GM18498 (cell line): ENCODE results near the gene NPAS2.

Experiments
- ATAC-seq: cut with Tn5 transposase; IDR thresholded peaks from one replicate; pipeline ENCODE4 v1.9.1; 2021; ENCODE audit warnings: mild to moderate bottlenecking, moderate library complexity; ENCODE audit not compliant: unreplicated experiment

The NPAS2 gene

DNA sequence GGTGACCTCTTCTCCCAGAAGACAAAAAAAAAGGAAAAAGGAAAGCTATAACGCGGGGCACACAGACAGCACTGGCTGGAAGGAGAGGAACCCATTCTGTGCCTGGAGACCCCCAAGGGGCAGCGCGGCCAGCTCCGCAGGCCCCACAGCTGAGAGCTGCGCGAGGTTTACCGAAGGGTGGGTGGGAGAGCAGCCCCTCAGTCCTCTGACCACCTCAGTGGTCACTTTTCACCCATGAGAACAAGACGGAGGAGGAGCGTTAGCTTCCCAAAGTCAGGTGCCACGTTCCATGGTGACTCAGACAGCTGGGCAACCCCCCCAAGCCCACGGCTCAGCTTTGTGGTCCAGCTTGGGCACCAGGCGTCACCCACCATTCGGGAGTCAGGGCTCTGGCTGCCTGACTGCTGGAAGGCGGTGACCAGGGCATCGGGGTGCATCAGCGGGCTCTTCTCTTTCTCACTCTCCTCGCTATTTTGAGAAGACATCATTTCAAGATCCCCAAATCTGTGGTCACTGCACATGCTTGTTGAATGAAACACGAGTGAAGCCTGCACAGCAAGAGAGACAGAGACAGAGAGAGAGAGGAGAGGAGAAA is 217.3 kb downstream of the NPAS2 start:
- no peak for ATAC-seq

DNA sequence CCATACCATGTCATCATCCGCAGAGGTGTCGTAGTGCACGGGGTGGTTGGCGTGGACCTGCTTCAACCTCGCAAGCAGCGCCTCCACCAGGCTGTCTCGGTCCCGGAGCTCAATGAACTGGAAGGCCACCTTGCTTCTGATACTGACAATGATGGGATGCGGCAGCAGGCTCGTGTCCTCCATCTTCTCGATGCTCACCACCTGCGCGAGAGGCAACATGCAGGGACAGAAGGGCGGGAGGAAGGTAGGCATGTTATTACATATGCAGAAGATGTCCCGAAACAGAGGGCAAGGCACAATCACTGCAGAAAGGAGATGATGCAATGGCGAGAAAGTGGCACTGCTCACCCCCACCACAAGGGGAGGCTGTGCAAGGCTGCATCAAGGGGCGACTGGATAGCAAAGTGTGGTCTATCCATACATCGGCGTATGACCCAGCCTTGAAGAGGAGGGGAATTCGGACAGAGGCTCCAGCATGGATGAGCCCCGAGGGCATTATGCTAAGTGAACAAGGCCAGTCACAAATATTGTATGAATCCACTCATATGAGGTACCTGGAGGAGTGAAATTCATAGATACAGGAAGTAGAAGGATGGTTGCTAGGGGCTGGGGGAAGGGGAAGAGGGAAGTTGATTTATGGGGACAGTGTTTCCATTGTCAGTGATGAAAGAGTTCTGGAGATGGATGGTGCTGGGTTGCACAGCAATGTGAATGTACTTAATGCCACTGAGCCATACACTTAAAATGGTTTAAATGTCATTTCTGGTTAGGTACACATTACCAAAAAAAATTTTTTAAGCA is 218.7 kb downstream of the NPAS2 start:
- no peak for ATAC-seq

DNA sequence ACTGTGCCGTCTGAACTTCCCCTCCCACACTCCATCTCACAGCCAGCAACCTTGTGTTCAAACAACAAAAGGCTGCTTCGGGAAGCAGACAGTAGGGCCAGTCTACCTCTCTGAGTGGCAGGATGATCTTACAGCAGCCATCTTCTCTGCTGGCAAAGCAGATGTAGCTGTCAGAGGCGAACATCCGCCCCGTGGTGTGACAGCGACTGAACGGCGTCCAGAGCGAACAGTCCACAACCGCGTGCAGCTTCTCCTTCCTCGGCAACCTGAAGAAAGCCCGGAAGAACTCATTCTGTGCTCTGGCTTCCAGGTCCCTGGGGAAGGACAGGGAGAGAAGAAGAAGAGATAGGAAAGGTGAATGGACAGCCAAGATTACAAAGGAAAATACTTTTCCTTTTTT is 220.1 kb downstream of the NPAS2 start:
- ATAC-seq, result no peak

DNA sequence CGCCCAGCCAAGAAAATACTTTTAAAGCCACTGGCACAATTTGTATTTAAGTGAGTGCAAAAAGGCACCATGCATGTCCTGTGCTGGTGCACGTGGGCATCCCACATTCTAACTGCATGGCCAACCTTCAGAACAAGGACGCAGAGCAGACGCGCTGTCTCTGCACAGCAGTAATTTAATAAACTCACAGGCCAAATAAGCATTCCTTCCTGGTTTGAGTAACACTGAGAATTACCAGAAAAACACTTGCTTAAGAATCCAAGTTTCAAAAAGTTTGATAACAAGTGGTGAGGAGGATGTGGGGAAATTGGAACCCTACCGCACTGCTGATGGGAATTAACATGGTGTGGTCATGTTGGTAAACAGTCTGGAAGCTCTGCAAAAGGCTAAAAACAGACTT is 220.8 kb downstream of the NPAS2 start:
- no peak for ATAC-seq

DNA sequence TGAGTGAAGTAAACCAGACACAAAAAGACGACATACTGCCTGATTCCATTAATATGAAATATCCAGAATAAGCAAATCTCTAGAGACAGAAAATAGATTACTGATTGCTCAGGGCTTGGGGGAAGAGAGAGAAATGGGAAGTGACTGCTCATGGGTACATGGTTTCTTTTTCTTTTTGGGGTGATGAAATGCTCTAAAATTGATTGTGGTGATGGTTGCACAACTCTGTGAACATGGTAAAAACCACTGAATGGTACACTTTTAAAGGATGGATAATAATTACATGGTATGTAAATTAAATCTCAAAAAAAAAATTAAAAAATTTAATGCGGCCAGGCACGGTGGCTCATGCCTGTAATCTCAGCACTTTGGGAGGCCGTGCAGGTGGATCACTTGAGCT is 221.5 kb downstream of the NPAS2 start:
- no peak for ATAC-seq

DNA sequence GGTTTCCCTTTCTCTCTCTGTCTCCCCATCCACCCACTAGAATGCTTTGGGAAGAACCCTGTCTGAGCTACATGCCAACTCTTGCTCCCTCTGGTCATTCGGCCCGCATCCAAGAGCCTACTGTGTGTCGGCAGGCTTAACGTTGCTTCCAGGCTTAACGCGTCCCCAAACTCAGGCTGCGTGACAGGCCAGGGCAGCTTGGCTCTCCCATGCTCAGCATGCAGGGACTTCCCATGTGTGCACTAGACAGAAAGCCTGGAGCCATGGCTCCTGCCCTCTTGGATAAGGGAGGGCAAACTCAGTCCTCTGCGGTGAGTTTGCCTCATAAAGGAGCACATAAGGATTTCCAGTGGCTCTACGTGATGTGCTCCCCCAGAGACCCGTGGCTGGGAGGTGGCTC is 225.4 kb downstream of the NPAS2 start:
- no peak for ATAC-seq
